Measurements from ENCODE around the gene PRUNE2.

GRCh38 chr9:76766126-76766525 lies 139.8 kb downstream of the PRUNE2 start:
- TF ChIP-seq ZNF558 (CRISPR knock-in tag; IDR thresholded peaks at IDR 0.05; ENCODE audit: borderline replicate concordance) (no peak), POLR2AphosphoS5 (IDR thresholded peaks at IDR 0.05; ENCODE audit: low read depth, low read length) (no peak), SUZ12 (IDR thresholded peaks at IDR 0.05; ENCODE audit: low read depth, low read length) (no peak), TRAFD1 (CRISPR knock-in tag; IDR thresholded peaks at IDR 0.05; ENCODE audit: borderline replicate concordance) (no peak), ZNF746 (CRISPR knock-in tag; IDR thresholded peaks at IDR 0.05) (no peak), RAD21 (CRISPR knock-in tag; IDR thresholded peaks at IDR 0.05) (no peak), CTCF (CRISPR knock-in tag; IDR thresholded peaks at IDR 0.05) (no peak), IKZF1 (IDR thresholded peaks at IDR 0.05) (no peak), NCOR1 (IDR thresholded peaks at IDR 0.05; ENCODE audit: borderline replicate concordance, low read length) (no peak), TCF7L2 (IDR thresholded peaks at IDR 0.05; ENCODE audit: low read depth, low read length) (no peak), KDM5B (CRISPR knock-in tag; IDR thresholded peaks at IDR 0.05; ENCODE audit: borderline replicate concordance) (no peak), ZBTB4 (CRISPR knock-in tag; IDR thresholded peaks at IDR 0.05; ENCODE audit: borderline replicate concordance) (no peak)

Data from HepG2 (cell line).